IMR-90 (cell line): ENCODE data around the gene ALS2CL. TPM values are rescaled to one million over a fixed set of nuclear protein-coding genes. Genes with fewer than 3 reads are reported as not detected.

ENCODE experiments used
- ATAC-seq: fragments of 200-7000 bp; cut with Tn5 transposase; 2 replicates; pipeline ENCODE4 v1.9.1; 2020; ENCODE audit warnings: low read depth, mild to moderate bottlenecking, moderate library complexity
- BruUV-seq: library from RNA; stranded (reverse); fragments of 400-500 nt; replicated peaks from 2 replicates; lab custom pipeline; 2021; lab: Mats Ljungman, UMichigan
- CTCF ChIA-PET: fragments of 300-600 bp; formaldehyde crosslinking; extraction: SDS; loops from one replicate; lab custom pipeline; 2021; ENCODE audit warnings: antibody characterized with exemption; lab: Yijun Ruan, JAX
- POLR2A ChIA-PET: fragments of 300-600 bp; sonication (Branson Sonifier 250); formaldehyde crosslinking; loops from one replicate; lab custom pipeline; 2022; ENCODE audit warnings: antibody characterized with exemption; ENCODE audit not compliant: unreplicated experiment; lab: Charles Lee
- DNase-seq: peaks from one replicate; pipeline ENCODE4 v3.0.0; 2013
- H2AFZ ChIP-seq: replicated peaks from 2 replicates; pipeline ENCODE3; 2013; ENCODE audit warnings: low read length, mild to moderate bottlenecking; ENCODE audit not compliant: poor library complexity
- H2AK5ac ChIP-seq: 2 replicates; pipeline ENCODE4 v1.6.1; 2013; ENCODE audit warnings: low read depth, low read length, inconsistent platforms
- H2AK9ac ChIP-seq: replicated peaks from 2 replicates; pipeline ENCODE3; 2013; ENCODE audit warnings: mild to moderate bottlenecking, low read depth, low read length, moderate library complexity; ENCODE audit not compliant: poor library complexity
- H2BK120ac ChIP-seq: 2 replicates; pipeline ENCODE4 v1.6.1; 2013; ENCODE audit warnings: low read depth, low read length, inconsistent platforms
- H2BK15ac ChIP-seq: 3 replicates; pipeline ENCODE4 v1.6.1; 2013; ENCODE audit warnings: low read depth, low read length, inconsistent platforms
- H2BK20ac ChIP-seq: 2 replicates; pipeline ENCODE4 v1.6.1; 2013; ENCODE audit warnings: low read depth, mild to moderate bottlenecking, inconsistent platforms, low read length, moderate library complexity
- H2BK5ac ChIP-seq: 2 replicates; pipeline ENCODE4 v1.6.1; 2013; ENCODE audit warnings: mild to moderate bottlenecking, low read depth, low read length, inconsistent platforms; ENCODE audit not compliant: poor library complexity, severe bottlenecking
- H3K14ac ChIP-seq: replicated peaks from 2 replicates; pipeline ENCODE4 v1.6.1; 2013; ENCODE audit warnings: low read depth, low read length, inconsistent platforms
- H3K18ac ChIP-seq: 2 replicates; pipeline ENCODE4 v1.6.1; 2013; ENCODE audit warnings: low read depth, low read length, control low read depth
- H3K23ac ChIP-seq: 2 replicates; pipeline ENCODE4 v1.6.1; 2013; ENCODE audit warnings: low read depth, low read length, inconsistent platforms
- H3K27ac ChIP-seq: 2 replicates; pipeline ENCODE4 v1.5.1; 2013; ENCODE audit warnings: mild to moderate bottlenecking, control low read depth, low read length; ENCODE audit not compliant: insufficient read depth
- H3K27me3 ChIP-seq: 2 replicates; pipeline ENCODE4 v1.6.1; 2013; ENCODE audit warnings: low read length; ENCODE audit not compliant: control insufficient read depth, insufficient read depth
- H3K36me3 ChIP-seq: 2 replicates; pipeline ENCODE4 v1.6.1; 2013; ENCODE audit warnings: low read length, mixed read lengths; ENCODE audit not compliant: control insufficient read depth, insufficient read depth
- H3K4ac ChIP-seq: 2 replicates; pipeline ENCODE4 v1.6.1; 2013; ENCODE audit warnings: low read depth, low read length, inconsistent platforms
- H3K4me1 ChIP-seq: 2 replicates; pipeline ENCODE4 v1.6.1; 2013; ENCODE audit warnings: low read length, mixed read lengths; ENCODE audit not compliant: control insufficient read depth, insufficient read depth
- H3K4me2 ChIP-seq: 2 replicates; pipeline ENCODE4 v1.6.1; 2013; ENCODE audit warnings: low read depth, mild to moderate bottlenecking, control low read depth, low read length, moderate library complexity
- H3K4me3 ChIP-seq: 2 replicates; pipeline ENCODE4 v1.5.1; 2013; ENCODE audit warnings: low read depth, mild to moderate bottlenecking, control low read depth, low read length, moderate library complexity; ENCODE audit not compliant: insufficient read depth
- H3K56ac ChIP-seq: 2 replicates; pipeline ENCODE4 v1.6.1; 2013; ENCODE audit warnings: low read length, inconsistent platforms; ENCODE audit not compliant: insufficient read depth; ENCODE audit errors: extremely low read depth
- H3K79me1 ChIP-seq, 2 experiments: 2 replicates each; pipeline ENCODE4 v1.6.1; 2013; ENCODE audit warnings: low read length in 2 of 2, inconsistent platforms in 1 of 2, low read depth in 1 of 2
- H3K9ac ChIP-seq: 2 replicates; pipeline ENCODE4 v1.6.1; 2013; ENCODE audit warnings: low read depth, low read length, control low read depth
- H3K9me1 ChIP-seq: 2 replicates; pipeline ENCODE4 v1.6.1; 2013; ENCODE audit warnings: low read length, inconsistent platforms; ENCODE audit not compliant: insufficient read depth
- H3K9me3 ChIP-seq: 2 replicates; pipeline ENCODE4 v1.6.1; 2013; ENCODE audit warnings: low read length; ENCODE audit not compliant: control insufficient read depth, insufficient read depth
- H4K20me1 ChIP-seq: 2 replicates; pipeline ENCODE4 v1.6.1; 2013; ENCODE audit warnings: low read length, inconsistent platforms; ENCODE audit not compliant: insufficient read depth
- H4K5ac ChIP-seq: 2 replicates; pipeline ENCODE4 v1.6.1; 2013; ENCODE audit warnings: mild to moderate bottlenecking, low read depth, low read length, control low read depth
- H4K8ac ChIP-seq, 2 experiments: 2 replicates each; pipeline ENCODE4 v1.6.1; 2013; ENCODE audit warnings: low read depth in 2 of 2, low read length in 2 of 2, control low read depth in 1 of 2, inconsistent platforms in 1 of 2
- H4K91ac ChIP-seq: 2 replicates; pipeline ENCODE4 v1.6.1; 2013; ENCODE audit warnings: low read depth, low read length, inconsistent platforms; ENCODE audit not compliant: insufficient read depth
- CEBPB ChIP-seq: IDR thresholded peaks from 2 replicates; pipeline ENCODE4 v1.6.1; 2012; ENCODE audit warnings: low read depth, low read length, improper control_type of control experiment
- FOS ChIP-seq: fragments of 150-350 bp; IDR thresholded peaks from 2 replicates; pipeline ENCODE4 v1.6.1; 2016; ENCODE audit warnings: low read depth, low read length
- MAFK ChIP-seq: IDR thresholded peaks from 2 replicates; pipeline ENCODE4 v1.6.1; 2012; ENCODE audit warnings: low read depth, low read length, improper control_type of control experiment
- POLR2A ChIP-seq: IDR thresholded peaks from 2 replicates; pipeline ENCODE4 v1.6.1; 2012; ENCODE audit warnings: mild to moderate bottlenecking, low read depth, low read length
- SMC3 ChIP-seq: fragments of 150-350 bp; IDR thresholded peaks from 2 replicates; pipeline ENCODE4 v1.6.1; 2016; ENCODE audit warnings: low read depth, mild to moderate bottlenecking, antibody characterized with exemption, low read length, moderate library complexity
- WGBS, 2 experiments: methylation state at CpG; one replicate each; pipeline versions ENCODE4 v1.1.5 to v1.1.7; 2013; ENCODE audit warnings: missing lambda C conversion rate in 2 of 2; ENCODE audit not compliant: insufficient read length in 1 of 2; ENCODE audit errors: extremely low coverage in 2 of 2; 5-methylcytosine and 5-hydroxymethylcytosine counted together
- dilution Hi-C: fragments of 300-500 bp; cut with HindIII; formaldehyde crosslinking; loops from one replicate; pipeline ENCODE4 v1.14.3; 2018; ENCODE audit warnings: low sequenced_read_pairs; ENCODE audit not compliant: unreplicated experiment
- in situ Hi-C: fragments of 300-500 bp; cut with MboI; formaldehyde crosslinking; loops from 3 replicates; pipeline ENCODE4 v1.14.3; 2019; ENCODE audit warnings: low sequenced_read_pairs, inconsistent platforms, mixed read lengths
- intact Hi-C: fragments of 100-400 bp; cut with micrococcal nuclease; formaldehyde crosslinking; loops from 2 replicates; pipeline ENCODE4 v1.10.0; 2022
- polyA plus RNA-seq, 3 experiments: library from polyadenylated mRNA; depleted of rRNA; stranded (reverse); fragments of >200 nt; gene quantifications; 2 replicates each; pipeline ENCODE4 v1.2.3, GENCODE V29; 2012; ENCODE audit warnings: low replicate concordance in 1 of 3
- total RNA-seq: library from RNA; depleted of rRNA; stranded (reverse); fragments of >200 nt; gene quantifications from 2 replicates; pipeline ENCODE4 v1.2.3, GENCODE V29; 2012
- TF ChIP-seq, protein P1 (sequence below): fragments of 150-350 bp; IDR thresholded peaks from 2 replicates; pipeline ENCODE4 v1.6.1; 2017; ENCODE audit warnings: mild to moderate bottlenecking, antibody characterized with exemption, low read length, low read depth

ALS2CL gene
- total and polyA plus RNA-seq, 2 of the 4 experiments (the other 2 are of a cell fraction), result 2.2 to 4.8 TPM

DNA sequence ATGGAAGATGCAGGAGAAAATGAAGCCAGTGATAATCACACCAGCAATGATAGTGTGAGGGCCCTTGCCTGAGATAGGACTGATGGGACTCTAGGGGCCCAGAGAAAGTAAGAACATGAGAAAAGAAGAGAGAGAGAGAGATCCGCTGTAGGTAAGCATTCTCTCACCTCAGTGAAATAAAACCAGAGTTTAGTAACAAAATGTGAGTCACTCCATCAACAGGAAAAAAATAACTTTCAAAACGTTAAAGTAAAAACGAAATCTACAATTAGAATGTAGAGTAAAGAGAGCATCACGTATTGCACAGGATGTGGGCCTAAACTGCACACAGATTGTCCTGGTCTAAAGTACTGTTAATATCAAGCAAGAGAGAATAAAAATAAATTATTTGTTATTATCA lies 30.9 kb upstream of the ALS2CL start:
- Histone ChIP-seq H3K4ac (no peak overlapping the region), H3K9me1 (no peaks in the 10 kb centered on the region), H3K56ac (no peak overlapping the region), H3K4me1 (no peaks in the 10 kb centered on the region), H4K5ac (no peak overlapping the region), H3K36me3 (no peaks in the 10 kb centered on the region), H4K8ac (no peak overlapping the region), H3K14ac (no peak overlapping the region), H3K23ac (no peak overlapping the region), H2BK5ac (no peak overlapping the region), H3K9me3 (no peaks in the 10 kb centered on the region), H3K27ac (no peak overlapping the region), H2BK120ac (no peak overlapping the region), H3K4me3 (no peak overlapping the region), H3K9ac (no peak overlapping the region), H3K79me1 (no peaks in the 10 kb centered on the region), H4K20me1 (no peaks in the 10 kb centered on the region), H3K18ac (no peak overlapping the region), H2AK5ac (no peak overlapping the region), H3K4me2 (no peak overlapping the region), H2AFZ (no peak overlapping the region), H2BK15ac (no peak overlapping the region), H4K91ac (no peak overlapping the region), H2AK9ac (no peak overlapping the region), H3K27me3 (peaks cover 16% of the 10 kb centered on the region), H2BK20ac (no peak overlapping the region)
- in situ Hi-C loops, result loop anchor here (25.0 kb wide), 1 partner anchor 638 kb away; no protein-coding TSS in a partner anchor
- intact Hi-C loops, result no loop called here
- WGBS, 2 experiments, result no CpG with 5 or more reads among the region's 4 CpGs
- TF ChIP-seq MAFK (no peak), CEBPB (no peak), SMC3 (no peak), POLR2A (no peak), FOS (no peak)
- TF ChIP-seq, protein P1, sequence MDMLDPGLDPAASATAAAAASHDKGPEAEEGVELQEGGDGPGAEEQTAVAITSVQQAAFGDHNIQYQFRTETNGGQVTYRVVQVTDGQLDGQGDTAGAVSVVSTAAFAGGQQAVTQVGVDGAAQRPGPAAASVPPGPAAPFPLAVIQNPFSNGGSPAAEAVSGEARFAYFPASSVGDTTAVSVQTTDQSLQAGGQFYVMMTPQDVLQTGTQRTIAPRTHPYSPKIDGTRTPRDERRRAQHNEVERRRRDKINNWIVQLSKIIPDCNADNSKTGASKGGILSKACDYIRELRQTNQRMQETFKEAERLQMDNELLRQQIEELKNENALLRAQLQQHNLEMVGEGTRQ, result no peak
- dilution Hi-C loops, result no loop called here
- no TSS peak for BruUV-seq
- no peak for ATAC-seq
- POLR2A ChIA-PET, result no interaction called here
- CTCF ChIA-PET, result no interaction called here
- no peak for DNase-seq
